CD4-positive, alpha-beta T cell treated with Interleukin-6 for 4 hours (primary cell): Measurements from ENCODE around the gene NR1H2.

Experiments
- DNase-seq: peaks from one replicate; pipeline ENCODE4 v3.0.0-alpha.2; 2020; ENCODE audit warnings: mixed read lengths

The NR1H2 gene

DNA sequence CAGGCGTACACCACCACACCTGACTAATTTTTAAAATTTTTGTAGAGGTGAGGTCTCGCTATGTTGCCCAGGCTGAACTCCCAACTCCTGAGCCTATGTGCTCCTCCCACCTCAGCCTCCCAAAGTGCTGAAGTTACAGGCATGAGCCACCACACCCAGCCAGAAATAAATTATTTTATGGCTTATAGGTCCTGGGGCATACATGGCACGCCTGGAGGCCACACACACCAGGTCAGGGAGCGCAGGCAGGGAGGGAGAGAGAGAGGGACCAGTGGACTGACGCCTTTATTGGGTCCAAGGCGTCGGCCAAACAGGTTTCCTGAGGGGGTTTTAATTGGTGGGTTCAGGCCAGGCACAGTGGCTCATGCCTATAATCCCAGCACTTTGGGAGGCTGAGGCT is 49.3 kb downstream of the NR1H2 start:
- DNase-seq = no peak

DNA sequence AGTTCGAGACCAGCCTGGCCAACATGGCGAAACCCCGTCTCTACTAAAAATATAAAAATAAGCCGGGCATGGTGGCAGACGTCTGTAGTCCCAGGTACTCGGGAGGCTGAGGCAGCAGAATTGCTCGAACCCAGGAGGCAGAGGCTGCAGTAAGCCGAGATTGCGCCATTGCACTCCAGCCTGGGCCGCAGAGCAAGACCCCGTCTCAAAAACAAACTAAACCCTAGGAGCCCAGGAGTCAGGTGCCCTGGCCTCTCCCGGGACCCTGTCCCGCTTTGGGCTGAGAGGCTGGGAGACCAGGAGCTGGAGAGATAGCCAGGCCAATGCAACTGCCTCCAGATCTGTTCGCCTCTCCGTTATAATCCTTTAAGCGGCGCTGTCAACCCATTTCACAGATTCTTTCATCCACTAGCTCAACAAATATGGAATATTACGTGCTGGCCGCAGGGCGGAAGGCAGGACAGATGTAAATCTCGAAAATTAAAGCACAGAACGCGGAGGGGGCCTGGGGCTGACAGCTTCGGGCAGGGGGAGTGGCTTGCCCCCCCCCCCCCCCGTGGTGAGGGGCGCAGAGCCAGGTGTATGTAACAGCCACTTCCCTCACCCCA is 51.2 kb downstream of the NR1H2 start:
- no peak for DNase-seq

DNA sequence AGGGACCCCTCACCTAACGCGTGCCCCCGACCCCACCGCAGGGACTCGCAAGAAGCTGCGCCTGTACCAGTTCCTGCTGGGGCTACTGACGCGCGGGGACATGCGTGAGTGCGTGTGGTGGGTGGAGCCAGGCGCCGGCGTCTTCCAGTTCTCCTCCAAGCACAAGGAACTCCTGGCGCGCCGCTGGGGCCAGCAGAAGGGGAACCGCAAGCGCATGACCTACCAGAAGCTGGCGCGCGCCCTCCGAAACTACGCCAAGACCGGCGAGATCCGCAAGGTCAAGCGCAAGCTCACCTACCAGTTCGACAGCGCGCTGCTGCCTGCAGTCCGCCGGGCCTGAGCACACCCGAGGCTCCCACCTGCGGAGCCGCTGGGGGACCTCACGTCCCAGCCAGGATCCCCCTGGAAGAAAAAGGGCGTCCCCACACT is 51.8 kb downstream of the NR1H2 start:
- DNase-seq = peak; percentile 66

DNA sequence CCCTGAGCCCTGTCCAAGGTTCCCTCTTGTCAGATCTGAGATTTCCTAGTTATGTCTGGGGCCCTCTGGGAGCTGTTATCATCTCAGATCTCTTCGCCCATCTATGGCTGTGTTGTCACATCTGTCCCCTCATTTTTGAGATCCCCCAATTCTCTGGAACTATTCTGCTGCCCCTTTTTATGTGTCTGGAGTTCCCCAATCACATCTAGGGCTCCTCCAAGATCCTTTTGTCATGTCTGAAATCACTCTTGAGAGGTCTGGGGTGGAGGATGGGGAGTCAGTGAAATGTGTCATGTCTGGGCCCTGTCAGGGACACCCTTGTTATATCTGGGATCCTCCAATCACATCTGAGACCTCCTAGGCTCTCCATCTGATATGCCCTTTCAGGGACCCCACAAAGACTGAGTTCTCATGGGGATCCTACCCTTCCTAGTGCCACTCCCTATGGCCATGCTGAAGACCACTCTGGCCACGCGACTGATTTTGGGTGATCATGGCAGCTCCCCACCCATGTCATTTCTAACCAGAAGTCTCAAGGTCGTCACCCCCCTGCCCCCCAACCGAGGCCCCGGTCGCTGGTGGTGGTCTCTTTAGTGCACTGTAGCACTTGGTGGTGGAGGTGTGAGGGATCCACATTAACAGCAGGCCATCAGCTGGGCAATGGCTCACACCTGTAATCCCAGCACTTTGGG is 52.7 kb downstream of the NR1H2 start:
- no peak for DNase-seq

DNA sequence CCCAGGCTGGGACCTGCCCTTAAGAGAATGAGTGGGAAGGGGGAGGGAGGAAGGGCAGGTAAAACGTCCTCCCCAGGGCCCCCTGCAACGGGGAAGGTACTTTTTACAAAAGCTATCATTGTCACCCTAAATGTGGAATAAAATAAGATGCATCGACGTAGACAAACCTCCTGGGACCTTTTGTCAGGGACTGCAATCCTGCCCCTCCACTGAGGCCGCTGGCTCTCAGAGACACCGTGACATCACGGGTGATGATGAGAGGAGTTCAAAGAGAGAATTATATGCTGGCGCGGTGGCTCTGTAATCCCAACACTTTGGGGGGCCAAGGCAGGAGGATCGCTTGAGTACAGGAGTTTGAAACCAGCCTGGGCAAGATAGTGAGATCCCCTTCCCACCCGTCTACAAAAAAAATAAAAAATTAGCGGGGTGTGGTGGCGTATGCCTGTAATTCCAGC is 54.7 kb downstream of the NR1H2 start:
- no peak for DNase-seq

DNA sequence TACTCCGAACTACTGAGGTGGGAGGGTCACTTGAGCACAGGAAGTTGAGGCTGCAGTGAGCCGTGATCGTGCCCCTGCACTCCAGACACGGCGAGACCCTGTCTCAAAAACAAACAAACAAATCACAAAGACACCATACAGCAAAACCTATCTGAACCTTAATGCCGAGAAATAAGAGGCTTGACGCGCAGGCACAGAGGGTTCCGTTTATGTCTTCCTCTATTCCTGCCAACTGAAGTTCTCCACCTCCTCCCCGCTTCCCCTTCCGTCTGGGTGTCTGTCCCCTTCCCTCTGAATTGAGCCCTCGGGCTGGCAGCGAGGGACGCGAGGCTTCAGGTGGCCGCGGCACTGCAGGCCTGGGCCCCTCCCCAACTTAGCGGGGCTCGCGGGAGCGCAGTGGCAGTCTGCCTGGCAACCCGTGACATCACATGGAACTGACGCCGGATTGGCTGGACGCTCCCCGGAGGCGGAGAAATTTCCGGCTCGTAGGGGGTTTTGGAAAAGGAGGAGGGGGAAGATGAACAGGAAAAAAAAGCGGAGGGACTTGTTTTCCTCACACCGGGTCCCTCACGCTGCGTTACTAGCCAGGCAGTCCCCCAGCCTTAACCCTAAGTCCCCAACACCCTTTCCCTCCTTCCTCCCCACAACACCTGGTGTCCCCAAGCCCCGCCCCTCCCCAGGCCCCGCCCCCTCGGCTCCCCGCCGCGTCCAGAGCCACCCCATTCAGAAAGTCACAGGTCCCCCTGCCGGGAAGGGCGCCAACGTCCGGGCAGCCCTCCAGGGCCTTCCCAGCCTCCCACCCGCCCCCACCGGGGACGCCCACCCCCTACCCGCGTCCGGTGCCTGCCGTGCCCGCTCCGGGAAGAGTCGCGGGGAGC is 55.3 kb downstream of the NR1H2 start:
- peak; percentile 87 for DNase-seq

DNA sequence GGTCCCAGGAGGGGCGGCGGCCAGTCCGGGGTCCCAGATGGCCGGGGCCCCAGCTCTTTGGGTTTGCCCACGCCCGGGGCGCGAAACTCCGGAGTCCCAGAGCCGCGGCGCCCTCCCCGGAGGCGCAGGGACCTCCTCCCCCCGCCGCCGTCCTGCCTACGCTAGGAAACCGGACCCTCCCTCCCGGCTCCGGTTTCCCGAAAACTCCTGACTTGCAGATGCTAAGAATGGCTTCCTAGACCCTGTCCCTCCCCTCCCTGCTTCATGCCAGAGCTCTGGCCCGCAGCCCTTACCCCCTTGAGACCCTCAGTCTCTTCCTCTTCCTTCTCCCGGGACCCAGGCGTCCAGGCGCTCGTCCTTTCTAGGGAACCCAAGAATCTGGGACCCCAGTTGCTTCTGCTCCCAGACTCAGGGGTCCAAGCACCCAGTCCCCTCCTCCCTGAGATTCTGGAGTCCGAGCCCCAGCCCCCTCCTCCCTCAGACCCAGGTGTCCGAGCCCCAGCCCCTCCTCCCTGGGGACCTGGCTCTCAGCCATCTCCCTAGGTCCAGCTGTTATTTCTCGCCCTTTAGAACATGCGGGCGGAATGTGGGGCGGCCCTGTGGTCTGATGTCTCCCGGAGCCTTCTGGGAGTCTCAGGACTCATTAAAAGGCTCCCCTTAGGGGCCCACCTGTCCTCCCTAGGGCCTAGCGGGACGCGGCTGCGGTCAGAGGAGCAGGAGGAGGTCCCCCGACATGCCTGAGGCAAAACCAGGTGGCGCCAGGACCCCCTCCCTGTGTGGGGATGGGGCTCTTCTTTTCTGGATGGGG is 56.2 kb downstream of the NR1H2 start, which contains the start of gene MYBPC2:
Gene MYBPC2 (plus strand): TSS at position 672 of the 808 bp plus-strand sequence. CDS start 62 bp downstream, at position 734.
- no peak for DNase-seq
